PC-9 (cell line): ENCODE data around the gene SYNDIG1.

Experiments used
- EZH2 ChIP-seq: fragments of 200-600 bp; sonication (generic); IDR thresholded peaks from 2 replicates; pipeline ENCODE4 v1.8.0; 2017; ENCODE audit warnings: antibody characterized with exemption, low read depth
- TF ChIP-seq, protein P1 (sequence below): fragments of 200-600 bp; sonication (generic); conservative IDR thresholded peaks from 2 replicates; pipeline ENCODE4 v1.6.1; 2017; ENCODE audit warnings: mixed run types, antibody characterized with exemption, mild to moderate bottlenecking, moderate library complexity

DNA sequence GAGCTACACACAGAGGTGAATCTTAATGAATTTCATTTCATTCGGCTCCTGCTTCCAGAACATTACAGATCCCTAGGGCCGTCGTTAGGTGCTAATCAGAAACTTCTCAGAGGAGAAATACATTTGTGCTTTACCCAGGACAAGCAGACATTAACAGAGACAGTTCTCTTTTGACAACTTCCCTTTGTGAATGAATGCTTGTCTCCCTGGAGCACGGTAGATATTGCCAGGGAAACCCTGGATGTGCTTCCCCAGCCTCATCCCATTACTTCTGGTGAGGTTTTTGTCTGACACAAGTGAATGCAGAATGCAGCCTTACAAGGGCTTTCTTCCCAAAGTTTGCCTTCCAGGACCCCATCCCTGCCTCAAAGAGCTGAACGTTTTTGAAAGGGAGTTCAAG, 105.4 kb downstream of the SYNDIG1 start:
- TF ChIP-seq, protein P1, sequence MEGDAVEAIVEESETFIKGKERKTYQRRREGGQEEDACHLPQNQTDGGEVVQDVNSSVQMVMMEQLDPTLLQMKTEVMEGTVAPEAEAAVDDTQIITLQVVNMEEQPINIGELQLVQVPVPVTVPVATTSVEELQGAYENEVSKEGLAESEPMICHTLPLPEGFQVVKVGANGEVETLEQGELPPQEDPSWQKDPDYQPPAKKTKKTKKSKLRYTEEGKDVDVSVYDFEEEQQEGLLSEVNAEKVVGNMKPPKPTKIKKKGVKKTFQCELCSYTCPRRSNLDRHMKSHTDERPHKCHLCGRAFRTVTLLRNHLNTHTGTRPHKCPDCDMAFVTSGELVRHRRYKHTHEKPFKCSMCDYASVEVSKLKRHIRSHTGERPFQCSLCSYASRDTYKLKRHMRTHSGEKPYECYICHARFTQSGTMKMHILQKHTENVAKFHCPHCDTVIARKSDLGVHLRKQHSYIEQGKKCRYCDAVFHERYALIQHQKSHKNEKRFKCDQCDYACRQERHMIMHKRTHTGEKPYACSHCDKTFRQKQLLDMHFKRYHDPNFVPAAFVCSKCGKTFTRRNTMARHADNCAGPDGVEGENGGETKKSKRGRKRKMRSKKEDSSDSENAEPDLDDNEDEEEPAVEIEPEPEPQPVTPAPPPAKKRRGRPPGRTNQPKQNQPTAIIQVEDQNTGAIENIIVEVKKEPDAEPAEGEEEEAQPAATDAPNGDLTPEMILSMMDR: no peak
- TF ChIP-seq EZH2: no peak
